ENCODE measurements around the gene TRAF3.
A peak's percentile ranks its signal among the peaks of the same experiment; 100 is the strongest.

The TRAF3 gene

GRCh38 chr14:102826161-102826560, 48.9 kb downstream of the TRAF3 start:
- in situ Hi-C loops (cut with HindIII; ENCODE audit: low sequenced_read_pairs): no loop called here
- no peak overlapping the region for H3K4me3 ChIP-seq (ENCODE audit: low read depth, low read length)
- no peak for DNase-seq (ENCODE audit: low read depth, low spot score)
- TF ChIP-seq, protein P1, sequence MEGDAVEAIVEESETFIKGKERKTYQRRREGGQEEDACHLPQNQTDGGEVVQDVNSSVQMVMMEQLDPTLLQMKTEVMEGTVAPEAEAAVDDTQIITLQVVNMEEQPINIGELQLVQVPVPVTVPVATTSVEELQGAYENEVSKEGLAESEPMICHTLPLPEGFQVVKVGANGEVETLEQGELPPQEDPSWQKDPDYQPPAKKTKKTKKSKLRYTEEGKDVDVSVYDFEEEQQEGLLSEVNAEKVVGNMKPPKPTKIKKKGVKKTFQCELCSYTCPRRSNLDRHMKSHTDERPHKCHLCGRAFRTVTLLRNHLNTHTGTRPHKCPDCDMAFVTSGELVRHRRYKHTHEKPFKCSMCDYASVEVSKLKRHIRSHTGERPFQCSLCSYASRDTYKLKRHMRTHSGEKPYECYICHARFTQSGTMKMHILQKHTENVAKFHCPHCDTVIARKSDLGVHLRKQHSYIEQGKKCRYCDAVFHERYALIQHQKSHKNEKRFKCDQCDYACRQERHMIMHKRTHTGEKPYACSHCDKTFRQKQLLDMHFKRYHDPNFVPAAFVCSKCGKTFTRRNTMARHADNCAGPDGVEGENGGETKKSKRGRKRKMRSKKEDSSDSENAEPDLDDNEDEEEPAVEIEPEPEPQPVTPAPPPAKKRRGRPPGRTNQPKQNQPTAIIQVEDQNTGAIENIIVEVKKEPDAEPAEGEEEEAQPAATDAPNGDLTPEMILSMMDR (IDR thresholded peaks at IDR 0.05; ENCODE audit: low read depth, low read length): no peak

DNA sequence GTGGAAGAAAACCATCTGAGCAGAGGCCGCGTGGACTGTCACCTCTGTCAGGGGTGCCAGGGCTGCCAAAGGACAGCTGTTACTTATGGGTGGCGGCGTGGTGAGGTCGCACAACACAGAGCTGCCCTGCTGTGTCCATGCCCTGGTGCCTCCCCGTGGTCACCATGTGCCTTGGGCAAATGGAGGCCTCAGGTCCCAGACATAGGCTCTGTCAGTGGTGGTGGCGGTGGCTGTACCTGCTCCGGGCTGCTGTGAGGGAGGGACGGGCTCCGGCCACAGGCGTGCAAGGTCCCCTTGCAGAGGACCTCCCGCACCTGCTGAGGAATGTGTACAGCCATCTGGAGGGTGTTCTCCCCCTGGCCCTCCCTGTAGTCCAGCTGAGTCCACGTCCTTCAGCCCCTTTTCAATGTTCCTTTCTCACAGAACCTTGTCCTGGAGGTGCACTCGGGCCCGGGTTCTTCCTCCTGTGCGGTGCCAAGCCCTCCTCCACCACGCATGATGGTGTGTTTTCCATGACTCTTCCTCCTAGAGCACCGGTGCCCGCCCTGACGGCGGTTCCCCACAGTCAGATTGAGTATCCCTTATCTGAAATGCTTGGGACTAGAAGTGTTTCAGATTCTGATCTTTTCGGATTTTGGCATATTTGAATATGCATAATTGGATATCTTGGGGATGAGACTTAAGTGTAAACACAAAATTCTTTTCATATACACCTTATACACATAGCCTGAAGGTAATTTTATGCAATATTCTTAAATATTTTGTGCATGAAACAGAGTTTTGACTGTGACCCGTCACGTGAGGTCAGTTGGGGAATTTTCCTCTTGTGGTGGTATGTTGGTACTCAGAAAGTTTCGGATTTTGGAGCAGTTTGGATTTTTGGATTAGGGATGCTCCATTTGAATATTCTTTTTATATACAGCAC, 49.8 kb downstream of the TRAF3 start:
- no peak overlapping the region for H3K4me3 ChIP-seq (ENCODE audit: low read depth, low read length)
- in situ Hi-C loops (cut with HindIII; ENCODE audit: low sequenced_read_pairs): no loop called here
- TF ChIP-seq, protein P1 (IDR thresholded peaks at IDR 0.05; ENCODE audit: low read depth, low read length): no peak
- DNase-seq (ENCODE audit: low read depth, low spot score): no peak

GRCh38 chr14:102827716-102828115, 50.5 kb downstream of the TRAF3 start:
- in situ Hi-C loops (cut with HindIII; ENCODE audit: low sequenced_read_pairs): no loop called here
- TF ChIP-seq, protein P1 (IDR thresholded peaks at IDR 0.05; ENCODE audit: low read depth, low read length): no peak
- peak; percentile 48 for DNase-seq (ENCODE audit: low read depth, low spot score)
- no peak overlapping the region for H3K4me3 ChIP-seq (ENCODE audit: low read depth, low read length)

DNA sequence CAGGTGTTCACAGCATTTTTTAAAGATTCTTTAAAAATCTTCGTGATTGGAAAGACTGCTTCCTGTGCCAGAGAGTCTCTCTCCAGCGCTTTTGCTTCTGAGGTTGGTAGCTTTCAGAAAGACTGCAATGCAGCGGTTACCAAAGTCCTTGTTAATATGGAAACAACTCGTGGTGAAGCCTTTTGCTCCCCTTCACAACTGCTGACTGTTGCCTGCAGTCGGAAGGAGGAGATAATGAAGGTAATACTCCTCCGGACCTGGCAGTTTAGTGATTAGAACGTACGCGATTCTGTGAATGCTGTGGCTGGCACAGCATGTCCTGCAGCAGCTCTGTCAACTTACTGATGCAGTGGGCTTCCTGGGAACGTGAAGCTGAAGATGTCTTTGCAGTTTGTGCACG, 50.9 kb downstream of the TRAF3 start:
- no peak for DNase-seq (ENCODE audit: low read depth, low spot score)
- H3K4me3 ChIP-seq (ENCODE audit: low read depth, low read length): no peak overlapping the region
- in situ Hi-C loops (cut with HindIII; ENCODE audit: low sequenced_read_pairs): no loop called here
- TF ChIP-seq, protein P1 (IDR thresholded peaks at IDR 0.05; ENCODE audit: low read depth, low read length): no peak

DNA sequence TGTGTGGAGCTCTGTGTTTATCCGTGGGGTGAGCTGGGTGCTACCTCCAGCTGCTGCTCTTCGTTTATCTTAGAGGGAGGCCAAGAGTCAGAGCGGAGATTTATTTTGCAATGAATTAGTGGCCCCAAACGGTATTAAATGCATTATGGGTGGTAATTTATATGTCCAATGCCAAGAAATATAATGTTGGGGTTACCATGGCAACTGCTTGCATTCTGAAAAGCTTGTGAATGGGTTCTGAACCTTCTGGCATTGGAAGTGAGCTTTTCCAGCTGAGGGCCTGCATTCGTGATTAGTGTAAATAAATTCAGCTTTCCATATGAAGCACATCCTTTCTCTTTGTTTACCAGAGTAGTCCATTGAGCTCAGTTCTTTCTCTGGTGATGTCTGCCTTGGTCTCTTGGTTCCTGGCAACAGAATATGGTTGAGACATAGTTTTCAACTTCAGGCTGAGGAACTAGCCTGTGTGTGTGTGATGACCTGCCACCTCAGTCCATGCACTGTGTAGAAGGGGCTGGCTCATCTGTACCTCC, 51.8 kb downstream of the TRAF3 start:
- TF ChIP-seq, protein P1 (IDR thresholded peaks at IDR 0.05; ENCODE audit: low read depth, low read length): no peak
- no peak overlapping the region for H3K4me3 ChIP-seq (ENCODE audit: low read depth, low read length)
- in situ Hi-C loops (cut with HindIII; ENCODE audit: low sequenced_read_pairs): no loop called here
- peak; percentile 19 for DNase-seq (ENCODE audit: low read depth, low spot score)

DNA sequence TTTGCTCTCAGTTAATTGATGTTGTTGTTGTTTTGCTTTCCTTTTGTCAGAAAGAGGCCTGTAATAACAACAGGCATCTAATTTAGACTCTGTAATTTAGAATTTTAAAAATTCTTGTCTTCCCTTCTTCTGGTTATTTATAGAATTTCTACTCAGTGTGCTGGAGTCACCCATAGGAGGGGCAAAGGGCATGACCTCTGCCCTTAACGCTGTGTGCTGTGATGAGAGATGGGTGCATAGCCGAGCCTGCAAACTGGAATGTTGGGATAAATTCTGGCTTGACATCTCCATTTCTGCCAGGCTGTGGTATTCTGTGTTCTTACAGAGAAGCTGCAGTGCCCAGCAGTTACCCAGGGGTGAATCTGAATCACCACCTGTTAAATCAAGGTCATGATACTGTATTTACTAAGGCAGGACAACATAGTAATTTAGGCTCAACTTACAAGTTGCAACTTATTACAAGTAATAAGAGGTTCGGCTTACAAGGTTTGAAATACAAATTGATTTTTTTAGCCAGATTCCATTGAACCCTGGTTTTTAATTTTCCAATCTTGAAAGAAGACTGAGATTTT, 53.3 kb downstream of the TRAF3 start:
- H3K4me3 ChIP-seq (ENCODE audit: low read depth, low read length): no peak overlapping the region
- DNase-seq (ENCODE audit: low read depth, low spot score): no peak
- TF ChIP-seq, protein P1 (IDR thresholded peaks at IDR 0.05; ENCODE audit: low read depth, low read length): no peak
- in situ Hi-C loops (cut with HindIII; ENCODE audit: low sequenced_read_pairs): no loop called here

All from astrocyte of the spinal cord (primary cell).